HG03280 (cell line): ENCODE data around the gene DRAM2.
A peak's percentile ranks its signal among the peaks of the same experiment; 100 is the strongest.
"Not testable (repeated sequence)": the region's sequence is repeated elsewhere in the genome, so short reads cannot be mapped to it uniquely, and the experiment has no call there.

Experiments used
- ATAC-seq: cut with Tn5 transposase; IDR thresholded peaks from one replicate; pipeline ENCODE4 v1.9.1; 2021; ENCODE audit warnings: mild to moderate bottlenecking, moderate library complexity; ENCODE audit not compliant: unreplicated experiment

Gene DRAM2

DNA sequence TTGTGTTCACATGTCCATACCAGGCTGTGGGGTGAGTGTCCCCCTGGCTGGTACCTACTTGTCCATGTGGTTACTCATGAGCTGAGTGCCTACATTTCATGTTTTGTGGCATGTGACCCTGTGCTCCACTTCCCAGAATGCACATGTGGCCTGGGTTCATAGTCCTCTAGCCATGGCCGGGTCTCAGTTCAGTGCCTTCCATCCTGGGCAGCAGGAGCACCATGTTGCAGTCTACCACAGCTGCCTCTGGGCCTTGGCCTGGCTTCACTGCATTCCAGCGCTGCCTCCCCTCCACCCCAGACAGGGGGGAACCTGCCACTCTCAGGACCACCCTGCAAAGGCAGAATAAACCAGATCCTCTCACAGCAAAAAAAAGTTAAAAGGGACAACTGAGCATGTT is 5.6 kb upstream of the DRAM2 start:
- no peak for ATAC-seq

DNA sequence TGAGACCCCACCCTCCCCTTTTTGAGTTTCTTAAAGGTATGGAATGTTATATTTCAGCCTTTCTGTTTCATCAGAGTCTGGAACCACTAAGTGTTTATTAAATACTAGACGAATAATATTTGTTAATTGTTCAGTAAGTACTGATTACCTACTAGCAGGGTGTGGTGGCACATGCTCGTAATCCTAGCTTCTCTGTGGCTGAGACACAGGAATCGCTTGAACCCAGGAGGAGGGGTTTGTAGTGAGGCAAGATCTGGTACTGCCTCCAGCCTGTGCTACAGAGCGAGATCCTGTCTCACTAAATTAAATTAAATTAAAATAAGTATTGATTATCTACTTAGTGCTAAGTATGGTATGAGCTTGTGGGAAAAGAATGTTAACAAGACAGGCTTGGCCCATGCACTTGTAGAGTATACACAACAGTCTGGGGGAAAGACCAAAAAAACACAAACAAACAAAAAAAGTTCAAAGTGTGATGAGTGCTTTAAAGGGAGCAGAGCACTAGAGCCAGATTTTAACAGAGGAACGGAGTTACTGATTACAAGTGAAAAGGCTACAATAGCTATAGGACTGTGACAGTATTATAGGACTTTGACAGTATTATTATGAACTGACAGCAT is 2.6 kb upstream of the DRAM2 start:
- ATAC-seq = no peak

DNA sequence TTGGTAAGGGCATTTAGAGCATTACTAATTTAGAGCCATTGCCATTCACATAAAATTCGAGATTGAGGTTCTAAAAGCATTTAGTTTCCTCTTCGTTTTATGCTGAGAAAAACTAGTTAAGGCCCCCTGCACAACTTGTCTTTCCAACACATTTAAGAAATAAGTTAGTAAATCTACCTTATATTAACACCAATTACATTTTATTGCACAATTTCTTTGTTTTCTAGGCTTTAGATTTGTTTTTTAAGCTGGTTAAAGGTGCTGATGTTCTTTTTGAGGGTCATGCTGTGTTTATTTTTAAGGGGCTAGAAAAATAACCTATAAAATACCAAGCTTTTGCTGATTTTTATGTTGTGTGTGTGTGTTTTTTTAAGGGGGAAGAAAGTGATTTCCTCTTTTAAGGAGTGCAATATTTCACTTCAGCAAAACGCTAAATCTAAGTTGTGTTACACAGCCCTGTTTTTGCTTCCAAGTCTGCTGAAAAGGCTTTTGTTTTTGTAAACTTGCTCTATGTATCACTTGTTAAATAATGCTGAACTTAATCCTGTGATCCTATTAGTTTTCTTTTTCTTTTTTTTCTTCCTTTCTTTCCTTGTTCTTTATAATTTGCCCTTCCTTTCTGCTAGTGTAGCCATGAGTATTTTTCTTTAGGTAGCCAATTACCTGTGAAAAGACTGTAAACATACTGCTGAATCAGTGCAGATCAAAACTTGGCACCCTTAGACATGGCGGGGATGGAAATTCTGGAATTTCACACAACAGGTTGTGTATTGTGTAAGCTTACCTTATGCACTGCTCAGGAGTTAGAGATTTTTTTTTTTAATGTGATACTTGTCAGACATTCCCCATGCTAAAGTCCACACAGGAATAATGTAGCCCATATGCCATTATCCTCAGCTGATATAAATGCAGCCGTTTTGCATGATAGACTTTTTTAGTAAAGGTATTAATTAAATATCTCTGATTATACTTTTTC is 1.6 kb upstream of the DRAM2 start:
- no peak for ATAC-seq

DNA sequence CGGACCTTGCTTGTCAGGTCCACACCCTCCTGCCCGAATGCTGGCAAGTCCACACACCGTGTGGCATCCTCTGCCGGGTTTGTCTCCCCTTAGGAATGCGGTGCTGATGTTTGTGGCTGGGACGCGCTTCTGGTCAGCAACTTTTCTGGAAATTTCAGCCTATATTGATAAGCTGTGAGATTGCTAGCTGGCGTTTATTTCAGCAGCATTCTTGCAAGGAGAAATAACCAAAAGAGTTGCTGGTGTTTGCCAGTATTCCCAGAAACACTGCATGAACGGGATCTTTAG is 731 bp upstream of the DRAM2 start:
- ATAC-seq = no peak

DNA sequence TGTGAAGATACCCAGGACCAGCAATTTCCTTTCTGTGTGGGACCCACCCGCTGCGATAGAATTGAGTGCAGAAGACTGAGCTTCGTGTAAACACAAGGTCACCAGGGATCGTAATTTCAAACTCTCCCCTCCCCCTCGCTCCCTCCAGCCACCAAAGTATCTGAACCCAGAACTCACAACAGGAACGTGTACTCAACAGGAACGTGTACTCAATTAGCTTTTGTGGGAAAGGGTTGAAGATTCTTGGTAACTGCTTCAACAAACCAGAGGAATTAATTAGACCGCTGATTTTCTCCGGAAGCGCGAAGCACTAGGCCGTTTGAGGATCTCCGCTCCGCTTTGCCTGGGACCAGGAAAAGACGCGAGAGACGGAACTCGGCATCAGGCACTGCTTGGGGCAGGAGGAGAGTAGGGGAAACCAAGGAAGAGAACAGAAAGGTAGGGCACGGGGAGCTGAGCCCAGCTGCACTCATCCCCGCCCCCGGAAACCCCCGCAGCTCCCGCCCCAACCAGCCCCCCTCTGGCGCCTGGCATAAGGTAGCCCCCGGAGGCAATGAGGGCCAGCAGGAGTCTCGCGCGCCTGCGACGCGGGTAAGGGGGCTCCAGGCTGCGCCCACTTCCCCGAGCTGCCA is 453 bp downstream of the DRAM2 start:
- peak; percentile 38 for ATAC-seq

DNA sequence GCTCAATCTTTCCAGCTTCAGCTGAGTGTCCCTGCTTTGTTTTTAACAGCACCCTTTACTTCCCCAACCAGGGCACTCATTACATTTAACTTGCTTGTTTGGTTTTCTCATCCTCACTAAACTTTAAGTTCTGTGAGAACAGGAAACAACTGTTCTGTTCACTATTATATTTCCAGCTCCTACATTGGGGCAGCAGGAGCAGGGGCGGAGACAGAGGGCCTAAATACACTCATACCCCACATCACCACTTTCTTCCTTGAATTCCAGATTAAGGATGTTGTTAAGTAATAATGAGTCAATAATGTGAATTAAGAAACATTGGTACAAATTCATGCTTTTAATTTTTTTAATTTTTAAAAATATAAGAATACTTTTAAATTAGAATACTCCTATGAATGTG is 6.0 kb downstream of the DRAM2 start:
- no peak for ATAC-seq

DNA sequence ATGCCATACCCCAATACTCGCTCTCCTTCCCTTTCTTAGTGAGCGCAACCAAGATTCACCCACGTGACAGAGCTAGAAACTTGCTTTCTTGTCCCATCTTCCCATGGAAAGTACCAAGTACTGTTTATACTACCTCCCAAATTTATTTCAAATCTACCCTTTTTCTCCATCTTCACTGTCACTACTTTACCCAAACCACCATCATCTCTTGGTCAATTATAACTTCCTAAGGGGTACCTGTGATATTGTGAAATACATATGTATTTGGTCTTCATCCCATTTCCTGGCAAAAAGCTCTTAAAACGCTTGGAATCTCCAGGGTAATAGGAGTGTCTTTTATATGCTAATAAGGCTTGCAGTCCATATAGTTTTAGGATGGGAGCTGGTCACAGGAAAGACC is 8.2 kb downstream of the DRAM2 start:
- no peak for ATAC-seq

DNA sequence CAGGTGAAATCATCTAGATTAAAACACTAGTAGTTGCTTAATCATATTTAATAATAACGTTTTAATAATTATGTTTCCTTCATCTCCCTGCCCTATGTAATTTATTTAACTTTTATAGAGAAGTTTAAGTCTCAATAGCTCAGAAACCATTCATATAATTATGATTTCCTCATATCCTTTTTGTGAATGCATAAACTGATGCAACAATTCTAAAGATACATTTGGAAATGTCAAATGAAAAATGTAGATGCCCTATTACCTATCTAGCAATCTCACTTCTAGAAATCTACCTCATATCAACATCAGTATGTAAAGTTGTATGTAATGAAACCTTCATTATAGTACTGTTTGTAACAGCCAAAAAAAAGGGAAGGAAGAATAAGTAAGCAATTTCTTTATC is 10.5 kb downstream of the DRAM2 start:
- ATAC-seq = no peak

DNA sequence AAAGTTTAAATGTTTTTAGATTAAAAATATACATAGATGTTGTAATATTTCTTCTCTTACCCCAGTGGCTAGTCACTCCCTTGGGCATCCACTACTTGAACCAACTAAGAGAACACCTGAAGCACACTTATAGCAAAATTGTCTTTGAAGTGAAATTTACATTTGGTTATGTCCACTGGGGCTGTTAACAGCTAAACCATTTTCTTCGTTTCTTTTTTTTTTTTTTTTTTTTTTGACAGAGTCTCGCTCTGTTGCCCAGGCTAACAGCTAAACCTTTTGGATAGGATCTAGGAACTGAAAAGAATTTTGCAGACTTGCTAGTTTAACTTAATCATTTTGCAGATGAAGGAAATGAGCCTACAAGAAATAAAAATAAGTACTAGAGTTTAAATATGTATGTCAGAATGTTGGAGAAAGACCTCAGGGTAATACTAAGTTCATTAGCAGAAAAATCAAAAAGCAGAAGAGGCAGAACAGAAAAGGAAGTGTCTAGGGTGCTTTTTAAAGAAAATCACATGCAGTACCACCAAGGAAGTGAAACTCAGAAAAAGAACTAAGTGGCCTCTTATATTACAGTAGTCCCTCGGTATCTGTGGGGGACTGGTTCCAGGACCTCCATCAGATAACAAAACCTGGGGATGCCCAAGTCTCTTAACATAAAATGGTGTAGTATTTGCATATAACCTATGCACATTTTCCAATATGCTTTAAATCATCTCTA is 11.8 kb downstream of the DRAM2 start:
- peak; percentile 89 for ATAC-seq

DNA sequence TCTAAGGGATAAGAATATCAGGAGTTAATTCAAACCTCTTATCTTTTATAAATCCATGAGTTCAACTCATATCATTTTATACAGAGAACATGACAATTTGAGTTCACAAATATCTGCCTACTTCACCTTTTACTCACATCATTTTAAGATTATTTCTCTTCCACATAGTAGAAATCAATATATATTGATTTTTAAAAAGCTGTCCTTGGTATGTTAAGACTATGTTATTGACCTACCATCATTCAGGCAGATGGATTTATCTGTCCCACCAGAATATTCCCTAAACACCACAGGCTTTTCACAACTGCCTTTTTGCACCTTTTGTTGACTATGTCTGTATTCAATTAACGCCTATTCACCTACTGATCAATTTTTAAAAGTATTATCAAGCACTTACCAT is 13.5 kb downstream of the DRAM2 start:
- no peak for ATAC-seq

DNA sequence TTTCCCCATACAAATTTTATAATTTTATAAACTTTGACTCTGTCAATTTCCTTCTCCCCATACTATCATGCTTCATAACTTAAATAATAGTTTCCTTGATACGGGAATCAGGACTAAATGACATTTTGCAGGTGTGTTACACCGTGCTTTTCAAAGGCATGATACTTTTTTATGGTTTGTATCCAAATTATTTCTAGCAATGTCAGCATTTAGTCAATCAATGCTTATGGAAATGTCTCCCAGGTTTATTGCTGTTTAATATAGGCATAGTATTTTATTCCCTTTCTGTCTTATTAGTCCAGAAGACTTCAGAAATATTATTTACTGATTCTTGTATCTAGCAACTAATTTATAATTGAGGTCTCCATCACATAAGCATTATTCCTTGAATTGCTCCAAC is 23.4 kb downstream of the DRAM2 start:
- ATAC-seq = no peak

DNA sequence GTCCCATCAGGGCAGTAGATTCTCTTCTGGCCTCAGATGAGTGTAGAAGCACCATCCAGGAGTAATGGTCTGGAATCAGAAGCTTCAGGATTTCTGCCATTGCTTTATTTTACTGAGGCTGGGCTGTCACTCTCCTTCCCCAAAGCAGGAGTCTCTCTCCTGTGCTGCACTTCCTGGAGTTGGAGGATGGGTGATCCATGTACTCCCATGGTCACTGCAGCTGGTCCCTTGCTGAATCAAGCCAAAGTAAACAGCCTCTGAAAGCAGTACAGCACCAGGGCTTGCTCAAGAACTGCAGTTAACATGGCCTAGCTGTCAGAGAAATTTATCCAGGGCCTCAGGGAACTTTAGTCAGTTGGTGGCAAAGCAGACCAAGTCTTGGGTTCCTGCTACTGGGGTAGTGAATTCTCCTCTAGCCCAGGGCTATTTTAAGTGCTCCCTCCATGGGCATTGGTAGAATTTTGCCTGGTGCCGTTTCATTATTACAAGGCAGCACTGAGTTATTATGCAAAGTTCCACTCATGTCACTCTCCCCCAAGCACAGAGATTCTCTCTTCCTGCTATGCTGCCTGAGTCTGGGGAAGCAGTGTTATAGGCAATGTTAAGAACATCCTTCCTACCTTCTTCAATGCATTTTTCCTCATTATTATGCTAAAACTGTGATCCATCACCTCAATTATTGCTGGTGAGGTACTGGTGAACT is 29.5 kb downstream of the DRAM2 start:
- no peak for ATAC-seq

DNA sequence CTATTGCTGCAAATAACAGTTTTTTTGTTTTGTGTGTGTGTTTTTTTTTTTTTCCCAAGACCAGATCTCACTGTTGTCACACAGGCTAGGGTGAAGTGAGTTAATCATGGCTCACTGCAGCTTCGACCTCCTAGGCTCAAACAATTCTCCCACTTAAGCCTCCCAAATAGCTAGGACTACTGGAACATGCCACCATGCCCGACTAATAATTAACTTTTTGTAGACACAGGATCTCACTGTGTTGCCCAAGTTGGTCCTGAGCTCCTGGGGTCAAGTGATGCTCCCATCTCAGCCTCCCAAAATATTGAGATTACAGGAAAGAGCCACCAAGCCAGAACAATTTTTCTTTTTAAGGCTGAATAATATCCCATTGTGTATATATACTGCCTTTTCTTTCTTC is 34.9 kb downstream of the DRAM2 start:
- no peak for ATAC-seq

DNA sequence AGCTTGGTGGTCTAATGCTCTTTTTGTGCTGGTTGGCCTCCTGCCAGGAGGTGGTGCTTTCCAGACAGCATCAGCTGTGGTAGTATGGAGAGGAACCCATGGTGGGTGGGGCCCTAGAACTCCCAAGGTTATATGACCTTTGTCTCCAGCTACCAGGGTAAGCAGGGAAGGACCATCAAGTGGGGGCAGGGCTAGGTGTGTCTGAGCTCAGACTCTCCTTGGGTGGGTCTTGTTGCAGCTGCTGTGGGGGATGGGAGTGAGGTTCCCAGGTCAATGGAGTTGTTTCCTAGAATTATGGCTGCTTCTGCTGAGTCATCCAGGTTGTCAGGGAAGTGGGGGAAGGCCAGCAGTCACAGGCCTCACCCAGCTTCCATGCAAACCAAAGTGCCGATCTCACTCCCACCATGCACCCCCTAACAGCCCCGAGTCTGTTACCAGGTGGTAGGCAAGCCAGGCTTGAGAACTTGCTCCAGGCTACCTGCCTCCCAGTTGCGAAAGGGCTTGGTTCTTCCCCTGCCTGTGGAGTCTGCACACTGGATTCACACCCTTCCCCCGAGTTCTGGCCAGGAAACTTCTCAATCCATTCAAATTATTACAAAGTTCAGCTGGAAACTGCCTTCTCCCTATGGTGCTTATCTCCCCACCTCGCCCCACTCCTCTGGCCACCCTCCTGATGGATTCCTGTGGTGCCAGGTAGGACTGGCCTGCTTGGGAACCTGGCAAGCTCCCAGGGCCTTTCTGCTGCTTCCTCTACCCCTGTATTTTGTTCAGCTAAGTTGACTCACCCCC is 37.8 kb downstream of the DRAM2 start:
- no peak for ATAC-seq

DNA sequence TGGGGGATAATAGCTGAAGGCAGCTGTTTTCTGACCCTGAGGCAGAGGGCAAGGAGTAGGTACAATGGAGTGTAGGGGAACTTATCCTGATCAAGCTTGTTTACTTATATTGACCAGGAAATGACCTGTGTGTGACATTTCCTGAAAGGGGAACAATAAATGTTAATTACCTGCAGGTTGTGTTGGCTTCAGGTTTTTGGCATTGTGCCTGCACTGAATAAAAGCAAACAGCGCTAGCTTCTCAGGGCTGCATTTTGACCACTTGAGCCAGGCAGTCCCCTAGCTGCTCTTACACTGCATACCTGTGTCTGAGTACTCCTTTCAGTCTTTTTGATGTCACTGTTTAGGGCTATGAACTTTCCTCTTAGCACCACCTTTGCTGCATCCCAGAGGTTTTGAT is 40.6 kb downstream of the DRAM2 start:
- ATAC-seq = no peak

DNA sequence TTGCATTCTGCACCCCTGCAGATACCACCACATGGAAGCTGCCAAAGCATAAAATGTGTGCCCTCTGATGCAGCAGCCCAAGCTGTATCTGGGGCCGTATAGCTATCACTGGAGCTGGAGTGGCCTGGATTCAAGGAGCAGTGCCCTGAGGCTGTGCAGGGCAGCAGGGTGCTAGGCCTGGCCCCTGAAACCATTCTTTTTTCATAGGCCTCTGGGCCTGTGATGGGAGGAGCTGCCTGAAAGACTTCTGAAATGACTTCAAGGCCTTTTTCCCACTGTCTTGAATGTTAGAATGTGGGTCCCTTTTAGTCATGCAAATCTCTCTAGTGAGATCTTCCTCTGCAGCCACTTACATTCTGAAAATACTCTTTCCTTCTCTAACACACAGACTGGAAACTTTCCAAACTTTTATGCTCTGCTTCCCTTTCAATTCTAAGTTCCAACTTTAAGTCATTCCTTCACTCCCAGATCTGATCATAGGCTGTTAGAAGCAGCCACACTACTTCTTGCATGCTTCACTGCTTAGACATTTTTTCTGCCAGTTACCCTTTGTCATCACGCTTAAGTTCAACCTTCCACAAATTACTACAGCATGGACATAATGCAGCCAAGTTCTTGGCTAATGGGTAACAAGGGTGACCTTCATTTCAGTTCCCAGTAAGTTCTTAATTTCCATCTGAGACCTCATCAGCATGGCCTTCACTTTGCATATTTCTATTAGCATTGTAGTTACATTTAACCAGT is 42.4 kb downstream of the DRAM2 start:
- no peak for ATAC-seq

DNA sequence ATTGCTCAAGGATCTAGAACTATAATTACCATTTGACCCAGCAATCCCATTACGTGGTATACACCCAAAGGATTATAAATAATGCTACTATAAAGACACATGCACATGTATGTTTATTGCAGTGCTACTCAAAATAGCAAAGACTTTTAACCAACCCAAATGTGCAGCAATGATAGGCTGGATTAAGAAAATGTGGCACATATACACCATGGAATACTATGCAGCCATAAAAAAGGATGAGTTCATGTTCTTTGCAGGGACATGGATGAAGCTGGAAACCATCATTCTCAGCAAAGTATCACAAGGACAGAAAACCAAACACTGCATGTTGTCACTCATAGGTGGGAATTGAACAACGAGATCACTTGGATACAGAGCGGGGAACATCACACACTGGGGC is 44.5 kb downstream of the DRAM2 start:
- not testable (repeated sequence) for ATAC-seq

DNA sequence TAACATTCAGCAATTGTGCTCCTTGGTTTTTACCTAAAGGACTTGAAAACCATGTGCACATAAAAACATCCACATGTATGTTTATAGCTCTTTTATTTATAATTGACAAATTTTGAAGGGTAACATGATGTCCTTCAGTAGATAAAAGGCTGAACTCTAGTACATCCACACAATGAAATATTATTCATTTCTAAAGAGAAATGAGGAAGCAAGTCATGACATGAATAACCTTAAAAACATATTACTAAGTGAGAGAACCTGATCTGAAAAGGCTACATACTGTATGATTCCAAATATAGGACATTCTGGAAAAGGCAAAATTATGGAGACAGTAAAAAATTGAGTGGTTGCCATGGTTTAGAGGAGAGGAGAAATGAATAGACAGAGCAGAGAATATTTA is 50.3 kb downstream of the DRAM2 start:
- no peak for ATAC-seq

DNA sequence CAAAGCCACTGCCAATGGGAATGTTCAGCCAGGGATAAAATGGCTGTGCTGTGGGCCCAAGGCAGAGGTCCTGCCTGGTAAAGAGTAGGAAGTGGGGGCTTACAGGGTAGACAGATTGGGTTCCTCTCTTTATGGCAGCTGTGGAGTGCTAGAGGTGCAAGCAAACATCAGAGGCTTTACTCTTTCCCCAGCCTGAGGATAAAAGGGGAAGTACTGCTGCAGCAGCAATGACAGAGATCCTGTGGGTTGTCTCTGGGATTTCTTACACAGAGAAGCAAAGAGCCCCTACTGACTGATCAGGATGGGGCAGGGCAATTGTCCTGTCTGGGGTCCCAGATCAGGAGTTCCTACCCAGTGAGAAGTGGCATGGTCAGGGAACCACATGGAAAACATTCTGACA is 54.2 kb downstream of the DRAM2 start:
- ATAC-seq = no peak
